Heart right ventricle (tissue), 16 donors: ENCODE results near the gene COG7. TPM values are rescaled to one million over a fixed set of nuclear protein-coding genes. Genes with fewer than 3 reads are reported as not detected.
A peak's percentile ranks its signal among the peaks of the same experiment; 100 is the strongest.
"Not testable (repeated sequence)": the region's sequence is repeated elsewhere in the genome, so short reads cannot be mapped to it uniquely, and the experiment has no call there.

Source experiments
- ATAC-seq, 8 donors: fragments of 200-7000 bp; cut with Tn5 transposase; one replicate each; pipeline ENCODE4 v1.9.1; 2020; ENCODE audit warnings: mild to moderate bottlenecking in 8 of 8, moderate library complexity in 8 of 8, moderate number of reproducible peaks in 1 of 8
- DNase-seq, 2 donors: peaks; one replicate each; pipeline ENCODE4 v3.0.0-alpha.2; 2020
- H3K27ac ChIP-seq, 10 donors: fragments of 200-600 bp; sonication (generic) in 2 of 10; one replicate each; pipeline versions ENCODE4 v1.5.0 to v1.8.0; 2020 to 2022; ENCODE audit warnings: mild to moderate bottlenecking in 3 of 10
- H3K27me3 ChIP-seq, 7 donors: fragments of 200-600 bp; one replicate each; pipeline ENCODE4 v1.8.0; 2021 to 2022; ENCODE audit warnings: mild to moderate bottlenecking in 2 of 7
- H3K36me3 ChIP-seq, 9 donors: fragments of 200-600 bp; sonication (generic) in 1 of 9; one replicate each; pipeline versions ENCODE4 v1.5.0 to v1.8.0; 2020 to 2022; ENCODE audit warnings: mild to moderate bottlenecking in 2 of 9
- H3K4me1 ChIP-seq, 9 donors: fragments of 200-600 bp; sonication (generic) in 1 of 9; one replicate each; pipeline versions ENCODE4 v1.5.0 to v1.8.0; 2020 to 2022; ENCODE audit warnings: mild to moderate bottlenecking in 4 of 9
- H3K4me3 ChIP-seq, 10 donors: fragments of 200-600 bp; sonication (generic) in 2 of 10; one replicate each; pipeline versions ENCODE4 v1.5.0 to v1.8.0; 2020 to 2022; ENCODE audit warnings: mild to moderate bottlenecking in 7 of 10, moderate library complexity in 2 of 10
- H3K9me3 ChIP-seq, 11 donors: fragments of 200-600 bp in 10 of 11; sonication (generic) in 2 of 11; one replicate each; pipeline versions ENCODE4 v1.5.0 to v1.8.0; 2013 to 2022; ENCODE audit warnings: mild to moderate bottlenecking in 2 of 11, control low read depth in 1 of 11, moderate library complexity in 1 of 11
- CTCF ChIP-seq, 9 donors: fragments of 200-600 bp; sonication (generic) in 2 of 9; IDR thresholded peaks; one replicate each; pipeline versions ENCODE4 v1.5.0 to v1.8.0; 2021 to 2022; ENCODE audit warnings: antibody characterized with exemption in 9 of 9, mild to moderate bottlenecking in 5 of 9, moderate library complexity in 1 of 9
- WGBS, 2 donors: extraction: QIAGEN DNeasy Blood & Tissue Kit; methylation state at CpG; one replicate each; pipeline ENCODE4 v1.1.7; 2013; ENCODE audit warnings: inconsistent platforms in 1 of 2; 5-methylcytosine and 5-hydroxymethylcytosine counted together
- intact Hi-C, 10 donors: fragments of 100-400 bp; cut with DNase I; formaldehyde crosslinking; loops; one replicate each; pipeline versions ENCODE4 v1.11.1 to v1.14.2; 2022
- polyA plus RNA-seq, 2 donors: library from polyadenylated mRNA; stranded (reverse); fragments of 200-250 nt; gene quantifications; one replicate each; pipeline ENCODE4 v1.2.3, GENCODE V29; 2013
- total RNA-seq, 10 donors: library from RNA; stranded (reverse); fragmentation: NEBNext Ultra II Directional in 3 of 10; extraction: Animal tissue kit (Norgen Biotek cat#: 25700) in 3 of 10; gene quantifications; one replicate each; pipeline versions ENCODE4 v1.2.1 to v1.2.4, GENCODE V29; 2021 to 2023
- donor health status: Arrhythmogenic right ventricular cardiomyopathy.
- donor health status: ischemic (EF 13 %, LVEDD 7.1; RV severe dilation, severe dysfunction).
- donor health status: healthy with polysubstance abuse.
- donor health status: DM: no; HTN: yes; CAD: no.
- donor health status: DM: no; HTN: no; CAD: no.
- donor health status: ischemic (EF 25% LVEDD 6.9; RV normal size, moderate dysfunction).
- donor health status: ischemic (EF 25% LVEDD 5.7; RV mildly dilated, moderate dysfunction).
- donor health status: healthy.
- donor health status: DM: yes; HTN: yes; CAD: no.
- donor health status: Ischemic cardiomyopathy.
- donor health status: ischemic (EF 35%, LVEDD 5.7; RV mildly dilated, moderate dysfunction).
- donor health status: nonischemic (EF 11% LVEDD 7.7; RV severe dilation, severe dysfunction).
- donor health status: DM: yes; HTN: yes; CAD: no.
- donor health status: PGD.
- donor health status: ischemic (EF 29% LVEDD 5.4; RV normal size, mild dysfunction).
- donor health status: nonischemic (EF 23%, LVEDD 6.1; RV moderate dilation, normal function).

Gene COG7
- total and polyA plus RNA-seq, 12 donors = 10.9 to 28.1 (median 12.9) TPM

- no peak overlapping the region for H3K4me3 ChIP-seq
- H3K27me3 ChIP-seq = no peaks in the 10 kb centered on the region
- no peak for DNase-seq
- WGBS, 2 donors = 88 to 92% methylated on average over 3 of the region's 3 CpGs
- no peak for TF ChIP-seq CTCF (IDR thresholded peaks at IDR 0.05)
- no peaks in the 10 kb centered on the region for H3K4me1 ChIP-seq
- H3K36me3 ChIP-seq = peaks cover 0 to 21% (median 4%) of the 10 kb centered on the region in 9 donors
- intact Hi-C loops = no loop called here
- H3K9me3 ChIP-seq = no peaks in the 10 kb centered on the region
- ATAC-seq = no peak
- no peak overlapping the region for H3K27ac ChIP-seq
These were observed 69.1 kb downstream of the COG7 start for GRCh38 chr16:23383881-23384280.

- H3K9me3 ChIP-seq = no peaks in the 10 kb centered on the region
- H3K4me1 ChIP-seq = no peaks in the 10 kb centered on the region
- H3K4me3 ChIP-seq = no peak overlapping the region
- no peaks in the 10 kb centered on the region for H3K27me3 ChIP-seq
- no peak for DNase-seq
- H3K27ac ChIP-seq = no peak overlapping the region
- no peak for TF ChIP-seq CTCF (IDR thresholded peaks at IDR 0.05)
- peaks cover 0 to 7% (median 0%) of the 10 kb centered on the region in 9 donors for H3K36me3 ChIP-seq
- no peak for ATAC-seq
- intact Hi-C loops = no loop called here
- 88 to 89% methylated on average over 6 of the region's 6 CpGs for WGBS, 2 donors
These were observed 70.7 kb downstream of the COG7 start for GRCh38 chr16:23382279-23382678.

- 96% methylated on average over 9 of the region's 9 CpGs for WGBS, 2 donors
- H3K9me3 ChIP-seq, intact Hi-C loops, DNase-seq, ATAC-seq, H3K27ac ChIP-seq, H3K27me3 ChIP-seq, H3K36me3 ChIP-seq, H3K4me1 ChIP-seq, H3K4me3 ChIP-seq: not testable (repeated sequence)
These were observed 71.3 kb downstream of the COG7 start for GRCh38 chr16:23381702-23382101.

- Histone ChIP-seq H3K4me3 (no peak overlapping the region), H3K36me3 (no peaks in the 10 kb centered on the region), H3K27ac (no peak overlapping the region), H3K9me3 (no peaks in the 10 kb centered on the region), H3K4me1 (no peaks in the 10 kb centered on the region), H3K27me3 (peaks cover 0 to 3% (median 0%) of the 10 kb centered on the region in 7 donors)
- ATAC-seq (no peak), DNase-seq (no peak)
- WGBS, 2 donors = 93 to 95% methylated on average over 20 of the region's 20 CpGs
- no peak for TF ChIP-seq CTCF (IDR thresholded peaks at IDR 0.05)
- intact Hi-C loops = no loop called here
These were observed 72.5 kb downstream of the COG7 start for GRCh38 chr16:23380501-23380951.

GRCh38 chr16:23379707-23380106, 73.3 kb downstream of the COG7 start:
- Histone ChIP-seq H3K27ac (no peak overlapping the region), H3K4me1 (no peaks in the 10 kb centered on the region), H3K9me3 (no peaks in the 10 kb centered on the region), H3K36me3 (no peaks in the 10 kb centered on the region), H3K4me3 (no peak overlapping the region), H3K27me3 (peaks cover 0 to 3% (median 0%) of the 10 kb centered on the region in 7 donors)
- no peak for TF ChIP-seq CTCF (IDR thresholded peaks at IDR 0.05)
- intact Hi-C loops = no loop called here
- 86 to 89% methylated on average over 10 of the region's 10 CpGs for WGBS, 2 donors
- ATAC-seq (peak in 2 of 8 donors; percentile 14 to 37), DNase-seq (no peak)
